HCEC 1CT (cell line): ENCODE data around the gene GDPGP1.
A peak's percentile ranks its signal among the peaks of the same experiment; 100 is the strongest.
"Not testable (repeated sequence)": the region's sequence is repeated elsewhere in the genome, so short reads cannot be mapped to it uniquely, and the experiment has no call there.

ENCODE experiments used
- DNase-seq: peaks from one replicate; pipeline ENCODE4 v3.0.0-alpha.2; 2017

Gene GDPGP1

DNA sequence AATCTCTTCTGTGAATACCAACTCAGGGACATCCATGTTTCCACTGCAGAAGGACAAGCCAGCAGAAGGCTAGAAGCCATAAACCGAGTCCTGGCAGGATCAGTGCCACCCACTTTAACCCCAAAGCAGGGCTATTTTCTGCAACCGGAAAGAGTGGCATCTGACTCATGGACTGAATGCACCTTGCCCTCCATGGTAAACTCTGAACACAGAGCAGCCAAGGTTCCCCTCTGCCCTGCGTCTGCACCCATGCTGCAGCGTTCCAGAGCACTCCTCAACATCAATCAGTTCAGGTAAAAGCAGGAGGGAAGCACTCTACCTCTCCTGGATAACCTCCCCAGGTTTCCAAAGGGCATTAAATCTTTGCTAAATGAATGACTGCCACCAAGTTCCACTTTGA, 30.7 kb downstream of the GDPGP1 start:
- no peak for DNase-seq

GRCh38 chr15:90265271-90266060, 31.5 kb downstream of the GDPGP1 start, which contains the start of gene NGRN:
NGRN (plus strand) TSS chr15:90265672; CDS start chr15:90265713, 41 bp downstream.
- peak; percentile 84 for DNase-seq

GRCh38 chr15:90266061-90266431, 32.0 kb downstream of the GDPGP1 start:
- DNase-seq, result peak; percentile 27

DNA sequence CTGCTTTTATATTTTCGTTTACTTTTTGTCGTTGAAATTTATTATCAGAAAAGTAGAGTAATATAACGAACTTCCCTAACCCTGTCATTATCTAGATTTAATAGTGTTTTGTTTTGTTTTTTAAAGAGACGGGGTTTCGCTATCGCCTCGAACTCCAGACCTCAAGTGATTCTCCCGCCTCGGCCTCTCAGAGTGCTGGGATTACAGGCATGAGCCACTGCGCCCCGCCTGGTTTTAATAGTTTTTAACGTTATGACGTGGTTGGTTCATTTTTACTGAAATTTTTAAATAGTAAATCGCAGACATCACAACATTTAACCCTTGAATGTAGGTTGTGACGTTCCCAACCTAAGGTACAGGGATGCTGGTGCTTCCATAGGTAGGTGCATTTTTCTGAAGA, 32.5 kb downstream of the GDPGP1 start:
- DNase-seq, result peak; percentile 25

GRCh38 chr15:90268415-90268814, 34.4 kb downstream of the GDPGP1 start:
- DNase-seq, result no peak

DNA sequence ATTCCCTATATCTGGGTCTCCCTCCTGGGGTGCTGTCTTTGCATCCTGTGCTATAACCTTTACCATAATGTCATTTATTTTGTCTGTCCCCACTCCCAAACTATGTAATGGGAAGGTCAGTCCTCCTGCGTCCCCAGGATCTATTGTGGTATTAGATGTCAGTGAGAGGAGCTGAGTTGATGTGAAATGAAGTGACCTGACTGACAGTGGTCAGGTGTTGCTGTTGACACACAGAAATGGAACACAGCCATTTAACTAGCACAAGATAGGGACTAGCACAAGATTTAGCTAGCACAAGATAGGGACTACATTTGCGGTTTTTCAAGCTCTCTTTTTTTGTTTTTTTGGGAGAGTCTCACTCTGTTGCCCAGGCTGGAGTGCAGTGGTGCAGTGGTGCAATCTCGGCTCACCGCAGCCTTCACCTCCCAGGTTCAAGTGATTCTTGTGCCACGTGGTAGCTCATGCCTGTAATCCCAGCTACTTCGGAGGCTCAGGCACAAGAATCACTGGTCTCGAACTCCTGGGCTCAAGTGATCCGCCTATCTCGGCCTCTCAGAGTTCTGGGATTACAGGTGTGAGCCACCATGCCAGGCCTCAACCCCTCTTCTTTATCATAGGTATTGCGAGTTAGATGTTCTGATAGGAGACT, 36.6 kb downstream of the GDPGP1 start:
- DNase-seq, result no peak

DNA sequence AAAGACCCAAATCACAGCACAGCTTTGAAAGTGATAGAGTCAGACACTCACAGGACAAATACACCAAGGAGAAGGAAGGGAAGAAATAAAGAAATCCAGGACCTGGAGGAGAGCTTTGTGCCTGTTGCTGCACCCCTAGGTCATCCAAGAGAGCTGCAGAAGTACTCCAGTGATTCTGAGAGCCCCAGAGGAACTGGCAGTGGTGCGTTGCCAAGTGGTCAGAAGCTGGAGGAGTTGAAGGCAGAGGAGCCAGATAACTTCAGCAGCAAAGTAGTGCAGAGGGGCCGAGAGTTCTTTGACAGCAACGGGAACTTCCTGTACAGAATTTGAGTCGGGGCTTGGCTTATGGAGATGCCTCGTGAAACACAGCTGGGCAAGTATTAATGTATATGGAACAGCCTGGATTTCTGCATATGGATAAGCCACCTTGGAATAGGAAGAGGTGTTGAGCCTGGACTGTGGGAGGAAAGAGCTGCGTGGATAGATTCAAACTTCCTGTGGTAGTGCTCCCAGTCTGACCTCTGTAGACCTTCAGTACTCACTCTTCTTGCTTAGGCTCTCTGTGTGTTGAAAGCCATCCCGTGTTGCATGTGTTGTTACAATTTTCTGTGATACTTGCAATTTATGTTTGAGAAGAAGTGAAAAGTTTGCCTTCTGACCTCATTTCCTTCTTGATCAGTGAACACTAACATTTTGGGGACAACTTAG, 37.6 kb downstream of the GDPGP1 start:
- DNase-seq, result no peak

GRCh38 chr15:90278467-90278866, 44.5 kb downstream of the GDPGP1 start:
- not testable (repeated sequence) for DNase-seq

DNA sequence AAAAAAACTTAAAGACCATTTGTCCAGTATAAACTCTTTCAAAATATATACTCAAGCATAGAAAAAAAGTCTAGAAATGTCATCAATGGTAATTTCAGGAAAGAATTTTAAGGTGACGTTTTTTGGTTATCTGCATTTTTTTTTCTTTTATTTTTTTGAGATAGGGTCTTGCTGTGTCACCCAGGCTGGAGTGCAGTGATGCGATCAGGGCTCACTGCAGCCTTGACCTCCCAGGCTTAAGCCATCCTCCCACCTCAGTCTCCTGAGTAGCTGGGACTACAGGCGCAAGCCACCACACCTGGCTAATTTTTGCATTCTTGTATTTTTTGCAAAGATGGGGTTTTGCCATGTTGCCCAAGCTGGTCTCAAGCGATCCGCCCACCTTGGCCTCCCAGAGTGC, 46.7 kb downstream of the GDPGP1 start:
- DNase-seq, result not testable (repeated sequence)

DNA sequence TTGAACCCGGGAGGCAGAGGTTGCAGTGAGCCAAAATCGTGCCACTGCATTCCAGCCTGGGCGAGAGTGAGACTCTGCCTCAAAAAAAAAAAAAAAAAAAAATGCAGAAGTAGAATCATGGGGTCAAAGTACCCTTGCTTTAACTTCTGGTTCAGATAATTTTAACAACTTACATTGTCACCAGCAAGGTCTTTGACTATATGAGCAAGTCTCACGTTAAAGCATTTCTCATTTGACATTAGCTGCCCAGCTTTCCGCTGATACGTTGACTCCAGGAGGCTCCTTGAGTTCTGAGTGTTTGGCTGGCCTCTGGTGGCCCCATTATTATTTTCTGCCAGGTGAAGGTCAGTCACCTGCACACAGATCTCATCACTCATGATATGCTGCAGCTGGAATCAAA, 47.6 kb downstream of the GDPGP1 start:
- DNase-seq, result not testable (repeated sequence)

DNA sequence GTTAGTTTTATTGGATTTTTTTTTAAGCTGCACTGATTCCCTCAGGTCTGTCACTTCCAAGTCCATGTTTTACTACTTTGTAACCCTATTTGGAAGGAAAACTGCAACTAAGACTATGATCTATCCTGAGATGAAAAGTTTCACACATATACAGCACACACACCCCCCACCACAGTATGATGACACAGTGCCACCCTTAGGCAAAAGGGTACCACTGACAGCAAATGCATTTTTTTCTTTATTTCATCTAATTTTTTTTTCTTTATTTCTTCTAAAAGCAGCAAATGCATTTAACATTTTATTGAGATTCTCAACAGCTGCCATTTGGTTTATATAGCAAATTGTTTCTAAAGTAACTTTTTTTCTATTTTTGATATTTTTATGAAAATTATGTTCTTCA, 52.7 kb downstream of the GDPGP1 start:
- DNase-seq, result peak; percentile 39

DNA sequence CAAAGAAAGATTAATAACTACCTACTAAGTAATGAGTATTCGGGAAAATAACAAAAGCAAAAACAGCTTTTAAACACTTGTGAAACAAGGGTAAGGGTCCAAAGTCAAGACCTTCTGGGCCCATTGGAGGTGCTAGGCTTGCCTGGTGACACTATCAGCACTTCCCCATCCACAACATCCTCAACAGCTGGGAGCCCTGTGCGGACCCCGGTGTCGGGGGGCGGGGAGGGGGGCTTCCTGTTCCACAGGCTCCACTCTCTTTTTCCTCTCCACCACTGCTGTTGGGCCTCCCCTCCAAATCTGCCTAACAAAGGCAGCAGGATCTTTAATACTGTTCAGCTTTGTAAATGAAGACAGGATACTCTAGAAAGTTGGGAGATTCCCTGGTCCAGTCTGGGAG, 53.1 kb downstream of the GDPGP1 start:
- no peak for DNase-seq

DNA sequence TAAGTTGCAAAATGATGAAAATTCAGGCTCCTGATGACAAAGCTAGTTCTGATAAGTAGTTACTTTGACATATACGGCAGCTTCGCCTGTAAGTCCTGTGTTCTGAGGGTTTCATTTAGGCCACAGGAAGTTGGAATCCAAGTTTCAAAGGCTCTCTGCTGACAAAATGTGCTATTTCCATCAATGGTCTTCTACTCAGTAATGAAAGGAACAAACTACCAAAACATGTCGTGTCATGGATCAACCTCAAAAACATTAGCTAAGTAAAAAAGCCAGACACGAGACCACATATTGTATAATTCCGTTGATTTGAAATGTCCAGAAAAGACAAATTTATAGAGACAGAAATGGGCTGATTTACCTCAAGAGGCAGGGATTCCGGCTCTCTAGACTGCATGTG, 53.9 kb downstream of the GDPGP1 start:
- no peak for DNase-seq

- no peak for DNase-seq
These were observed 57.8 kb downstream of the GDPGP1 start for GRCh38 chr15:90291679-90292356.

DNA sequence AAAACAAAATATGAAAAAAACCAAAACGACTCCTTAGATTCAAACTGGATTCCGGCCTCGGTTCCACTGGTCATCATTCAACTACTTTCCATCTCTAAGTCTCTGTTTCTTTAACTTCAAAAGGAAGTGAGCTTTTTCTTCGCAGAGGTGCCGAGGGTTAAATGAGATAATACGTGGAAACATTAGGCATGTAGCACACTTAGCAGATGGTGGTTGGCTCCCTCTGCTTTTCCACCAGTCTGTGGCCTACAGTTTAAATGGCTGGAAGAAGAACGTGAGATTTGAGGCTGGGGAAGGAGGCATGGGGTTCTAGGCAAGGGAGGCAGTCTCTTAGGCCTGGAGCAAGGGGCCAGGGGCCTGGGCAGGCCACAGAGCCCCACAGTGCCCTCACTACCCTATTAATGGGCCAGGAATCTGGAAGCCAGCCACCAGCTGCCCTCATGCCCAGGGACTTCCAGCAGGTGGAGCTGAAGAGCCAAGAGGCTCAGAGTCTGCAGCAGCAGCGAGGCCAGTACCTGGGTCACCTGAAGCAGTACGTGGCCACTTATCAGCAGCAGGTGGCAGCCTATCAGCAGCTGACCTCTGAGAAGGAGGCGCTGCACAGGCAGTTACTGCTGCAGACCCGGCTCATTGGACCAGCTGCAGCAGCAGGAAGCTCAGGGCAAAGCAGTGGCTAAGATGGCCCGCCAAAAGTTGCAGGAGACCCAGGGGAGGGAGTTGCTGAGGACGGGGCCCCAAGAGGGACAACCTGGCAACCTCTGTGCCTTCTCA, 59.2 kb downstream of the GDPGP1 start:
- DNase-seq, result peak; percentile 7

DNA sequence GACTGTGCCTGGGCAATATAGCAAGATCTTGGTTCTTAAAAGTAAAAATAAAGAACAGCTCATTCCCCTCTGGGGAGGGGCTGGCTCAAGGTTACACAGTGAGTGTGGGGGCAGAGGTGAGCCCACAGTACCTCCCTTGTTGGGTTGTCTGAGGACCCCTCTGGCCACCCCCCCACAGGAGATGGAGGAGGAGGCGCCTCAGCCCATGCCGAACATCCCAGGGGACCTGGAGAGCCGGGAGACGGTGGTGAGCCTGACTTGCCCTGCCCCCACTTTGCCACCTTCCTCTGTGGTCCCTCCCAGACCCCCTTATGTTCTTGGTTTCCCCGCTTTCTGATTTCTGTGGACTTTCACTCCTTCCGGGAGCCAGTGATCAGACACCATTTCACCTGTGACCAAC, 60.1 kb downstream of the GDPGP1 start:
- no peak for DNase-seq

- DNase-seq, result no peak
These were observed 60.7 kb downstream of the GDPGP1 start for GRCh38 chr15:90294601-90295269.

DNA sequence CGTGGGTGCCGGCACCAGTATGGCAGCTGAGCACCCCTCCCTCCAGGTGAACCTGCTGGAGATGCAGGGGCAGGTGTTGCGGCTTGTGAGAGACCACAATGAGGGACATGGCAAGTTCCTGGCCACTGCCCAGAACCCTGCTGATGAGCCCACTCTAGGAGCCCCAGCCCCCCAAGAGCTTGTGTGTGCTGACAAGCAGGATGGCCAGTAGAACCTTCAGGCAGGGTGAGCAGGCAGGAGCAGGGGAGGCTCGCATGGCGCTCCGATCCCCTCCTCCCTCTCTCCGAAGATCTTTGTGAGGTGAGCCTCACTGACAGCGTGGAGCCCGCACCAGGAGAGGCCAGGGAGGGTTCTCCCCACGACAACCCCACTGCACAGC, 61.2 kb downstream of the GDPGP1 start:
- no peak for DNase-seq
